Measurements from ENCODE around the gene ZNF511.

ZNF511 gene

GRCh38 chr10:133336577-133337369 is 28.1 kb downstream of the ZNF511 start, which contains the start of gene CALY:
Gene CALY, minus strand, starts transcription at chr10:133336896. Its CDS starts 7,907 bp downstream, at chr10:133328989.
- peak; percentile 63 to 72 for DNase-seq

GRCh38 chr10:133337370-133337725 is 28.6 kb downstream of the ZNF511 start:
- DNase-seq: no peak

- no peak for DNase-seq
Measured at GRCh38 chr10:133338080-133339071, 29.7 kb downstream of the ZNF511 start.

- DNase-seq: no peak
Measured at GRCh38 chr10:133339708-133340380, 31.1 kb downstream of the ZNF511 start.

- DNase-seq: no peak
Measured at GRCh38 chr10:133341983-133342382, 33.3 kb downstream of the ZNF511 start.

GRCh38 chr10:133342942-133343341 is 34.2 kb downstream of the ZNF511 start:
- no peak for DNase-seq

GRCh38 chr10:133343558-133343957 is 34.8 kb downstream of the ZNF511 start:
- no peak for DNase-seq

GRCh38 chr10:133344236-133344635 is 35.5 kb downstream of the ZNF511 start:
- DNase-seq: no peak

GRCh38 chr10:133346413-133346812 is 37.7 kb downstream of the ZNF511 start:
- no peak for DNase-seq

GRCh38 chr10:133347710-133348517 is 39.2 kb downstream of the ZNF511 start:
- DNase-seq: no peak

GRCh38 chr10:133349160-133349568 is 40.5 kb downstream of the ZNF511 start:
- no peak for DNase-seq

GRCh38 chr10:133349577-133350011 is 40.9 kb downstream of the ZNF511 start:
- DNase-seq: no peak

GRCh38 chr10:133350283-133350949 is 41.7 kb downstream of the ZNF511 start:
- no peak for DNase-seq

GRCh38 chr10:133350950-133351329 is 42.2 kb downstream of the ZNF511 start:
- no peak for DNase-seq

- no peak for DNase-seq
Measured at GRCh38 chr10:133351408-133352318, 42.9 kb downstream of the ZNF511 start.

- DNase-seq: no peak
Measured at GRCh38 chr10:133353202-133353959, 44.7 kb downstream of the ZNF511 start.

GRCh38 chr10:133353988-133354605 is 45.4 kb downstream of the ZNF511 start:
- no peak for DNase-seq

GRCh38 chr10:133354672-133355240 is 46.0 kb downstream of the ZNF511 start:
- no peak for DNase-seq

- DNase-seq: no peak
Measured at GRCh38 chr10:133355266-133355665, 46.6 kb downstream of the ZNF511 start.
